HG03354 (cell line): ENCODE results near the gene C1GALT1C1.

Source experiments
- ATAC-seq: cut with Tn5 transposase; IDR thresholded peaks from one replicate; pipeline ENCODE4 v1.9.1; 2021; ENCODE audit warnings: mild to moderate bottlenecking; ENCODE audit not compliant: unreplicated experiment, poor library complexity, severe bottlenecking

The C1GALT1C1 gene

DNA sequence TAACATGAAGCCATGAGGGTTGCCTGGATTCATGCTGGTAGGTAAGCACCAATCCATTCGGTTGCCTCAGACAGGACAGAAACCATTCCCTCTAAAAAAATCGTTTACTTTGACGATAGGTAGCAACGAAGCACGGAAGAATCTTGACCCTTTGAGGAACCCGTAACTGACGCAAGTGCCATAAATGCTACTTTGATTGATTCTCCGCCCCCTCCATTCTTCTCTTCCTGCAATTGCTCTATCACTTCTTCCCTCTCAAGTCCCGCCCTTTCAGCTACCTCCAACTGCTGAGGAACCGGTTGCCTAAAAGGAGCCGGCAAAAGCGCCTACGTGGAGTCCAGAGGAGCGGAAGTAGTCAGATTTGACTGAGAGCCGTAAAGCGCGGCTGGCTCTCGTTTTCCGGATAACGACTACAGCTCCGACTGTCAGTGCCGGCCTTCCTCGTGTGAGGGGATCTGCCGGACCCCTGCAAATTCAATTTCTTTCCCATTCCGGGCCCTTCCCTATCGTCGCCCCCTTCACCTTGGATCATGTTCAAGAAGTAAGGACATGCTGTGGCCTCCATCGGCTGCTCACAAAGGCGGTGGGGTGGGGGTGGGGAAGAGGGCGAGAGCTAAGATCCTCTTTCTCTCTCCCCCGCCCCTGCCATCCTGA is 26.0 kb downstream of the C1GALT1C1 start, which contains the start of gene MCTS1:
Gene MCTS1 (plus strand): TSS at position 395 of the 654 bp plus-strand sequence. CDS start 136 bp downstream, at position 531.
- ATAC-seq, result peak; percentile 93

DNA sequence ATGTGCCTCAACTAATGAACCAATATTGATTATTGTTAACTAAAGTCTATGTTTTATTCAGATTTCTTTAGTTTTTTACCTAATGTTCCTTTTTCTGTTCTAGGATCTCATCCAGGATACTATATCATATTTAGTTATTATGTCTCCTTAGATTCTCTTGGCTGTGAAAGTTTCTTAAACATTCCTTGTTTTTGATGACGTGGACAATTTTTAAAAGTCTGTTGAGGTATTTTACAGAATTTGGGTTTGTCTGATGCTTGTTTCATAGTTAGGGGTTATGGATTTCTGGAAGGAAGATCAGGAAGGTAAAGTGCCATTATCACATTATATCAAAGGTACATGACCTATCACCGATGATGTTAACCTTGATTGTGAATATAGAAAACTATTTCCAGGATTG is 44.2 kb downstream of the C1GALT1C1 start:
- no peak for ATAC-seq
